Esophagus muscularis mucosa (tissue), 4 donors: ENCODE results near the gene MYO7B.

Source experiments
- CTCF ChIP-seq, 3 experiments: fragments of 200-600 bp in 2 of 3; fragments of 450-650 bp in 1 of 3; sonication (generic) in 2 of 3; IDR thresholded peaks; one replicate each; pipeline ENCODE4 v1.5.1; 2017 to 2019; ENCODE audit warnings: antibody characterized with exemption in 3 of 3, mild to moderate bottlenecking in 2 of 3, moderate library complexity in 1 of 3
- EP300 ChIP-seq: sonication (generic); formaldehyde crosslinking; IDR thresholded peaks from one replicate; pipeline ENCODE4 v1.6.1; 2017; ENCODE audit warnings: antibody characterized with exemption
- POLR2A ChIP-seq: fragments of 450-650 bp; IDR thresholded peaks from one replicate; pipeline ENCODE4 v1.6.1; 2017; ENCODE audit warnings: antibody characterized with exemption, moderate library complexity, mild to moderate bottlenecking, low read depth
- POLR2AphosphoS5 ChIP-seq, 2 donors: sonication (generic); formaldehyde crosslinking; IDR thresholded peaks; one replicate each; pipeline ENCODE4 v1.6.1; 2017; ENCODE audit warnings: antibody characterized with exemption in 2 of 2

GRCh38 chr2:127633556-127634065 lies 98.1 kb downstream of the MYO7B start:
- TF ChIP-seq CTCF (IDR thresholded peaks at IDR 0.05) = no peak
- TF ChIP-seq POLR2AphosphoS5 (IDR thresholded peaks at IDR 0.05) = no peak
- TF ChIP-seq POLR2A = no peak
- no peak for TF ChIP-seq EP300
